ENCODE results near the gene SH2D7. TPM values are rescaled to one million over a fixed set of nuclear protein-coding genes. Genes with fewer than 3 reads are reported as not detected.

Gene SH2D7
- total and polyA plus RNA-seq, 5 donors, result 0.02 TPM; not detected in 4

DNA sequence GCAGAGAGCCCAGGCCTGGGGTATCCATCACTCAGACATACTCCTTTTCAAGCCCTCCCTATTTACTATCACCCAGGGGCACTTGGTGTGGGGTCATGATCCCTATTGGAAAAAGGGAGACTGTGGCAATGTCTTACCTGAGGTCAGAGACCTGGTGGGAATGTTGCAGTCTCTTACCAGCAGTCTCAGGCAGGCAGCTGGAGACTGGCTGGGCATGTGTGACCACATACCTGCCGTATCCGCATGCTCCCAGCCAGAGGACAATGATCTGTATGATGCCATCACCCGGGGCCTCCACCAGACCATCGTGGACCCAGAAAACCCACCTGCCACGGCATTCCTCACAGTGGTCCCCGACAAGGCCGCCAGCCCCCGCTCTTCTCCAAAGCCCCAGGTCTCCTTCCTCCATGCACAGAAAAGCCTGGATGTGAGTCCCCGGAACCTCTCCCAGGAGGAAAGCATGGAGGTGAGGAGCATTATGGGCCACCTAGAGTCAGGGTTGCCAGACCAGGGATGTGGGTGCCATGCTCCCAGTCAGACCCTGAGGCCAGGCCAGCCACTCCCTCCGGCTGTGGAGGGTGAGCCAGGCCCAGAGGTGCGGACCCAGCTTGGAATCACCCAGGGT is 5.9 kb downstream of the SH2D7 start:
- ATAC-seq, result no peak
- Histone ChIP-seq H3K4me3 (ENCODE audit: low read length) (no peak overlapping the region), H3K27me3 (ENCODE audit: control insufficient read depth, insufficient read depth) (no peaks in the 10 kb centered on the region), H3K4me1 (ENCODE audit: control insufficient read depth, insufficient read depth, low read length) (no peaks in the 10 kb centered on the region), H3K27ac (ENCODE audit: low read length) (no peak overlapping the region), H3K9me3 (ENCODE audit: control insufficient read depth, low read length) (no peaks in the 10 kb centered on the region)
- intact Hi-C loops (cut with DNase I), result no loop called here
- WGBS, result 89% methylated on average over 11 of the region's 11 CpGs
- DNase-seq, result no peak

GRCh38 chr15:78100886-78101285 is 8.5 kb downstream of the SH2D7 start:
- ATAC-seq, result no peak

DNA sequence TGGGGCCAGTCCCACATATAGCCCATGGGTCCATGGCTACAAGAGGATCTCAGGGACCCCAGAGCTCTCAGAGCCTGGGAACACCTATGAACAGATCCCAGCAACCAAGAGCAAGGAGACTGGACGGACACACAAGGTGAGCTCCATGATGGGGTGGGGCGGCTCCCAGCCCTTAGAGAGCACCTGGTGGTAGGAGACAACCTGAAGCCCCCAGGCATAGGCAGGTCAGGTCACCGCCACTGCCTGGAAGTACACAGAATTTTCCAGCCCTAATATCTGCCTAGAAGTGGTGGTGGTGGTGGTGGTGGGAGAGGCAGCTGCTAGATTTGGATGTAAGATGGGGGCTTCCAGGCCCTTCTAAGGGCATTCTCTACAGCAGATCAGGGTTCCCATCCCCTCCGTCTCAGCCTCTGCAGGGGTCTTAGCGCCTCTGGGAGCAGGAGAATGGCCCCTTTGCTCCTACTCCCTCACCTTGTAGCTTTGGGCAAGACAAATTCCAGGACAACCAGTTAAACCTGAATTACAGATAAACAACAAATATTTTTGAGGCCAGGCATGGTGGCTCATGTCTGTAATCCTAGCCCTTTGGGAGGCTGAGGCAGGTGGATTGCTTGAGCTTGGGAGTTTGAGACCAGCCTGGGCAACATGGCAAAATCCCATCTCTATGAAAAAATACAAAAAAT is 9.2 kb downstream of the SH2D7 start:
- Histone ChIP-seq H3K4me3 (ENCODE audit: low read length) (no peak overlapping the region), H3K27me3 (ENCODE audit: control insufficient read depth, insufficient read depth) (no peaks in the 10 kb centered on the region), H3K4me1 (ENCODE audit: control insufficient read depth, insufficient read depth, low read length) (no peaks in the 10 kb centered on the region), H3K9me3 (ENCODE audit: control insufficient read depth, low read length) (no peaks in the 10 kb centered on the region), H3K27ac (ENCODE audit: low read length) (no peak overlapping the region)
- ATAC-seq, result no peak
- DNase-seq, result no peak
- 99% methylated on average over 5 of the region's 5 CpGs for WGBS
- intact Hi-C loops (cut with DNase I), result loop anchor here in 2 of 4 donors (10.0 kb wide), 2 partner anchors 87 to 97 kb away; no protein-coding TSS in a partner anchor

More at GRCh38 chr15:78100886-78101285, 8.5 kb downstream of the SH2D7 start:
- Histone ChIP-seq H3K27ac (ENCODE audit: low read length) (no peak overlapping the region), H3K27me3 (ENCODE audit: control insufficient read depth, insufficient read depth) (no peaks in the 10 kb centered on the region), H3K9me3 (ENCODE audit: control insufficient read depth, low read length) (no peaks in the 10 kb centered on the region), H3K4me1 (ENCODE audit: control insufficient read depth, insufficient read depth, low read length) (no peaks in the 10 kb centered on the region), H3K4me3 (ENCODE audit: low read length) (no peak overlapping the region)
- intact Hi-C loops (cut with DNase I), result loop anchor here in 2 of 4 donors (10.0 kb wide), 2 partner anchors 86 to 96 kb away; no protein-coding TSS in a partner anchor
- DNase-seq, result no peak
- WGBS, result 87% methylated on average over 2 of the region's 2 CpGs

DNA sequence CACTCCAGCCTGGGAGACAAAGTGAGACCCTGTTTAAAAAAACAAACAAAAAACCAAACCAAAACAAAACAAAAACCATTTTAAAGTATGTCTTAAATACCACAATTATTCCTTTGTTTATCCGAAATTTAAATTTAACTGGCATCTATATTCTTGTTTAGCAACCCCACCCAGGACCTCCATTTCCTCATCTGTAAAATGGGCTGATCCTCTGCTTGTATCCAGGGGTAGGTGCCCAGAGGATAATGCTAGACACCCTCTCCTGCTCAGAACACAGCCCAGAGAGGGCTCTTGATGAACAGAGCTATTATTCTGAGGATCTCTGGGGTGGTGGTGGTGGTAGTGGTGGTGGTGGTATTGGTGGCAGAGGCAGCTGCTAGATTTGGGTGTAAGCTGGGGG is 9.8 kb downstream of the SH2D7 start:
- ATAC-seq (no peak), DNase-seq (no peak)
- Histone ChIP-seq H3K4me1 (ENCODE audit: control insufficient read depth, insufficient read depth, low read length) (no peaks in the 10 kb centered on the region), H3K27ac (ENCODE audit: low read length) (no peak overlapping the region), H3K9me3 (ENCODE audit: control insufficient read depth, low read length) (no peaks in the 10 kb centered on the region), H3K4me3 (ENCODE audit: low read length) (no peak overlapping the region), H3K27me3 (ENCODE audit: control insufficient read depth, insufficient read depth) (no peaks in the 10 kb centered on the region)
- intact Hi-C loops (cut with DNase I), result loop anchor here in 2 of 4 donors (10.0 kb wide), 2 partner anchors 87 to 97 kb away; no protein-coding TSS in a partner anchor
- WGBS, result 85% methylated on average over 1 of the region's 1 CpG

DNA sequence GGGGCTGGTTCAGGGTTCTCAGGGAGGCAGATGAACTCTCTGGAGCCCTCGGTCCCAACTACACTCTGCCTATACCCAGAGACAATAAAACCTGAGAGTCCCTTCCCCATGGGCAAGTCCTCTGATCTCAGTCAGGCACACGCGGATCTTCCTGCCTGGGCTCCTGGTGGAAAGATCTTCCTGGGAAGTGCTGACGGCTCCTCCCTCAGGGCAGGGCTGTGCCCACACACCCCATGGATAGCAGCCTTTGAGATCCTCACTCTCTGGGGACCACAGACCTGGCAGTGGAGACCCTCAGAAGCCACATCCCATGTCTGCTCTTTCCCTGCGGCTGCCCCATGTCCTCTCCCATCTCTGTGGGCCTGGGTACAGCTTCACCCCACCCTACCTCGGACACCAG is 10.4 kb downstream of the SH2D7 start:
- 79% methylated on average over 6 of the region's 6 CpGs for WGBS
- H3K27ac ChIP-seq (ENCODE audit: low read length), result no peak overlapping the region
- intact Hi-C loops (cut with DNase I), result loop anchor here in 2 of 4 donors (10.0 kb wide), 2 partner anchors 88 to 98 kb away; no protein-coding TSS in a partner anchor
- DNase-seq, result no peak
- no peak for ATAC-seq
- H3K4me3 ChIP-seq (ENCODE audit: low read length), result no peak overlapping the region
- no peaks in the 10 kb centered on the region for H3K9me3 ChIP-seq (ENCODE audit: control insufficient read depth, low read length)
- H3K27me3 ChIP-seq (ENCODE audit: control insufficient read depth, insufficient read depth), result no peaks in the 10 kb centered on the region
- H3K4me1 ChIP-seq (ENCODE audit: control insufficient read depth, insufficient read depth, low read length), result no peaks in the 10 kb centered on the region

DNA sequence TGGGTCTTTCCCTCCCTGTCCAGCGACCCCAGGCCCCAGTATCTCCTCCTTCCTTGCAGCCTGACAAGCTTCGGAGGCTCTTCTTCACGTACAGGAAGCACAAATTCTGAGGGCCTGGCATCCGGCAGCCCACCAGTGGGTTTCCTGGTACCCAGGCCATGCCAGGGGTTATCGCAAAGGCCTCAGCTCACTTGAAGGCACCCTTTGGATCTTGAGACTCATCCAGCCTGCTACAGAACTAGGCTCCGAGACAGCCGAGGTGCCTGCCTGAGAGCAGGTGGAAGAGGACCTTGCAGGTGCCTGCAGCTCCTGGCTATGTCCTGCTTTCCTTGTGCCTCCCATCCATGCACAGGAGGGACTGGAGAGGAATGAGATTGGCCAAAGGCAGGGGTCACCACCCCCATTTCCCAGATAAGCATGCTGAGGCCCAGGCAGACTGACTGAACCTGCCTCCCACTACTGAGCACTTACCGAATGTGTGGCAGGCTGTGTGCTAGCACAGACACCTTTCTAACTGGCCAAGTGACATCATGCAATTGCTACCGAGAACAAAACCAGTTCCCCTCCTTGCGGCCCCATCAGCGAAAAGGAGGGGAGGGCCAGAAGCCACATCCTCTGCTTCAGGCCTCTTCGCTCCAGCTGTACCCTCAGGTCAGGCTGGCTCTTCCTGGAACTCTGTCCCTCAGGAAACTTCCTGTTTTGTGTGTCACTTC is 11.2 kb downstream of the SH2D7 start:
- no peak overlapping the region for H3K4me3 ChIP-seq (ENCODE audit: low read length)
- intact Hi-C loops (cut with DNase I), result loop anchor here in 2 of 4 donors (10.0 kb wide), 2 partner anchors 89 to 99 kb away; no protein-coding TSS in a partner anchor
- DNase-seq, result no peak
- no peaks in the 10 kb centered on the region for H3K9me3 ChIP-seq (ENCODE audit: control insufficient read depth, low read length)
- ATAC-seq, result no peak
- H3K4me1 ChIP-seq (ENCODE audit: control insufficient read depth, insufficient read depth, low read length), result no peaks in the 10 kb centered on the region
- no peaks in the 10 kb centered on the region for H3K27me3 ChIP-seq (ENCODE audit: control insufficient read depth, insufficient read depth)
- WGBS, result 82% methylated on average over 12 of the region's 12 CpGs
- no peak overlapping the region for H3K27ac ChIP-seq (ENCODE audit: low read length)

GRCh38 chr15:78104119-78104479 is 11.7 kb downstream of the SH2D7 start:
- WGBS, result 89% methylated on average over 4 of the region's 4 CpGs
- no peaks in the 10 kb centered on the region for H3K9me3 ChIP-seq (ENCODE audit: control insufficient read depth, low read length)
- no peak overlapping the region for H3K27ac ChIP-seq (ENCODE audit: low read length)

GRCh38 chr15:78104566-78105475 is 12.5 kb downstream of the SH2D7 start:
- no peak overlapping the region for H3K4me3 ChIP-seq (ENCODE audit: low read length)
- 85% methylated on average over 12 of the region's 12 CpGs for WGBS
- DNase-seq, result peak in 1 of 3 donors; percentile 41

More at GRCh38 chr15:78104119-78104479, 11.7 kb downstream of the SH2D7 start:
- intact Hi-C loops (cut with DNase I), result loop anchor here in 2 of 4 donors (10.0 kb wide), 2 partner anchors 89 to 99 kb away; no protein-coding TSS in a partner anchor
- DNase-seq (no peak), ATAC-seq (no peak)
- Histone ChIP-seq H3K27me3 (ENCODE audit: control insufficient read depth, insufficient read depth) (no peaks in the 10 kb centered on the region), H3K4me1 (ENCODE audit: control insufficient read depth, insufficient read depth, low read length) (no peaks in the 10 kb centered on the region), H3K4me3 (ENCODE audit: low read length) (no peak overlapping the region)

GRCh38 chr15:78105476-78106241 is 13.3 kb downstream of the SH2D7 start:
- no peak for ATAC-seq
- H3K27ac ChIP-seq (ENCODE audit: low read length), result no peak overlapping the region
- peak in 1 of 3 donors; percentile 23 for DNase-seq
- H3K4me3 ChIP-seq (ENCODE audit: low read length), result no peak overlapping the region
- H3K4me1 ChIP-seq (ENCODE audit: control insufficient read depth, insufficient read depth, low read length), result no peaks in the 10 kb centered on the region
- H3K27me3 ChIP-seq (ENCODE audit: control insufficient read depth, insufficient read depth), result no peaks in the 10 kb centered on the region
- WGBS, result 91% methylated on average over 16 of the region's 16 CpGs
- intact Hi-C loops (cut with DNase I), result loop anchor here in 2 of 4 donors (10.0 kb wide), 2 partner anchors 91 to 101 kb away; no protein-coding TSS in a partner anchor
- H3K9me3 ChIP-seq (ENCODE audit: control insufficient read depth, low read length), result no peaks in the 10 kb centered on the region

More at GRCh38 chr15:78104566-78105475, 12.5 kb downstream of the SH2D7 start:
- no peak for ATAC-seq
- H3K9me3 ChIP-seq (ENCODE audit: control insufficient read depth, low read length), result no peaks in the 10 kb centered on the region
- H3K4me1 ChIP-seq (ENCODE audit: control insufficient read depth, insufficient read depth, low read length), result no peaks in the 10 kb centered on the region
- intact Hi-C loops (cut with DNase I), result loop anchor here in 2 of 4 donors (10.0 kb wide), 2 partner anchors 90 to 100 kb away; no protein-coding TSS in a partner anchor
- no peak overlapping the region for H3K27ac ChIP-seq (ENCODE audit: low read length)
- no peaks in the 10 kb centered on the region for H3K27me3 ChIP-seq (ENCODE audit: control insufficient read depth, insufficient read depth)

All from right cardiac atrium (tissue), 5 donors.